HG03039 (cell line): ENCODE measurements around the gene TMPRSS7.
A peak's percentile ranks its signal among the peaks of the same experiment; 100 is the strongest.
"Not testable (repeated sequence)": the region's sequence is repeated elsewhere in the genome, so short reads cannot be mapped to it uniquely, and the experiment has no call there.

Source experiments
- ATAC-seq: cut with Tn5 transposase; IDR thresholded peaks from one replicate; pipeline ENCODE4 v1.9.1; 2021; ENCODE audit warnings: mild to moderate bottlenecking, moderate library complexity; ENCODE audit not compliant: unreplicated experiment

The TMPRSS7 gene

GRCh38 chr3:112011376-112011940, 23.1 kb upstream of the TMPRSS7 start:
- no peak for ATAC-seq

- ATAC-seq, result no peak
Measured at GRCh38 chr3:112012205-112012992, 22.1 kb upstream of the TMPRSS7 start.

- ATAC-seq, result peak; percentile 73
Measured at GRCh38 chr3:112013058-112013783, 21.3 kb upstream of the TMPRSS7 start.

GRCh38 chr3:112013784-112014143, 20.8 kb upstream of the TMPRSS7 start:
- ATAC-seq, result no peak

GRCh38 chr3:112017091-112017490, 17.4 kb upstream of the TMPRSS7 start:
- no peak for ATAC-seq

- ATAC-seq, result no peak
Measured at GRCh38 chr3:112018712-112019111, 15.8 kb upstream of the TMPRSS7 start.

- ATAC-seq, result no peak
Measured at GRCh38 chr3:112019716-112020115, 14.8 kb upstream of the TMPRSS7 start.

- ATAC-seq, result no peak
Measured at GRCh38 chr3:112020674-112021085, 13.9 kb upstream of the TMPRSS7 start.

- ATAC-seq, result no peak
Measured at GRCh38 chr3:112027142-112027541, 7.4 kb upstream of the TMPRSS7 start.

GRCh38 chr3:112027826-112028225, 6.7 kb upstream of the TMPRSS7 start:
- ATAC-seq, result no peak

GRCh38 chr3:112030901-112031300, 3.6 kb upstream of the TMPRSS7 start:
- ATAC-seq, result no peak

- ATAC-seq, result no peak
Measured at GRCh38 chr3:112032098-112032731, 2.3 kb upstream of the TMPRSS7 start.

- no peak for ATAC-seq
Measured at GRCh38 chr3:112035241-112035640, 705 bp downstream of the TMPRSS7 start.

GRCh38 chr3:112037194-112037593, 2.7 kb downstream of the TMPRSS7 start:
- not testable (repeated sequence) for ATAC-seq

- ATAC-seq, result no peak
Measured at GRCh38 chr3:112038863-112039262, 4.3 kb downstream of the TMPRSS7 start.

GRCh38 chr3:112041321-112041720, 6.8 kb downstream of the TMPRSS7 start:
- ATAC-seq, result no peak

GRCh38 chr3:112042842-112043280, 8.3 kb downstream of the TMPRSS7 start:
- no peak for ATAC-seq

- peak; percentile 93 for ATAC-seq
Measured at GRCh38 chr3:112043621-112044201, 9.2 kb downstream of the TMPRSS7 start.

GRCh38 chr3:112046599-112046998, 12.1 kb downstream of the TMPRSS7 start:
- ATAC-seq, result no peak

GRCh38 chr3:112047264-112047663, 12.7 kb downstream of the TMPRSS7 start:
- ATAC-seq, result no peak

- ATAC-seq, result no peak
Measured at GRCh38 chr3:112048911-112049310, 14.4 kb downstream of the TMPRSS7 start.
